HG03108 (cell line): ENCODE results near the gene GPHN.
"Not testable (repeated sequence)": the region's sequence is repeated elsewhere in the genome, so short reads cannot be mapped to it uniquely, and the experiment has no call there.

Experiments
- ATAC-seq: cut with Tn5 transposase; IDR thresholded peaks from one replicate; pipeline ENCODE4 v1.9.1; 2021; ENCODE audit warnings: moderate library complexity; ENCODE audit not compliant: unreplicated experiment

The GPHN gene

DNA sequence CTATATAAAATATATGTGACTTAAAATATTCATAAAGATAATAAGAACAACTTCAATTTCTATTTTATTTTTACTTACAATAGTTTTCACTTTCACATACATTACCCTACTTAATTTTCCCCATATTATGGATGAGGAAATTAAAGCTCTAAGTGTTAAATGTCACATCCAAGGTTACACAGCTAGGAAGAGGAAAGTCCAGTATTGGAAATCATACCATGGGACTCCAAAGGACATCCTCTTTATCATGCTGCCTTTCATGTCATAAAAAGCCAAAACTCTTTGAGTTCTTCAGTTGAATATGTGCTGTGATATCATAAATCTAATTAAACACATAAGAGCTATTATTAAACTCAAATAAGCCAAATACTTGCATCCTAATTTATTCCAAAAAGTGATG lies 508.9 kb downstream of the GPHN start:
- no peak for ATAC-seq

- ATAC-seq = no peak
Measured at GRCh38 chr14:67018720-67019119, 510.8 kb downstream of the GPHN start.

DNA sequence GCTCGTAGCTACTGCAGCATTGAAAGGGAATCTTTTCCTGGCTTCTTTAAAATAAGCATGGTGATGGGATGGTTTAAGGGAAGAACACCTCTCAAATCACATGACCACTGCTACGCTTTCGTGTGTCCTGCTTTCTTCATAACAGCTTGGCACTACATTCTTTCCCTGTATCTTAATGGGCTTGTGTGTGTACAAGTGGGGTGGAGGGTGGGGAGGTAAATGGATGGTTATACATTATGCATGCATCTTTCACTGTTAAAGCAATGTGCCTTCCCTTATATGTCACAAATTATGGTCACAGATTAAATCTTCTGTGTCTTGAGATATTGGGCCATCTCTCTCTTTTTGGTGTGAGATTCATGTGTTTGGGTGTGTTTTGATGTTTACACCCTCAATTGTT lies 511.8 kb downstream of the GPHN start:
- ATAC-seq = no peak

GRCh38 chr14:67031920-67032774 lies 524.2 kb downstream of the GPHN start:
- no peak for ATAC-seq

- no peak for ATAC-seq
Measured at GRCh38 chr14:67045440-67045839, 537.5 kb downstream of the GPHN start.

DNA sequence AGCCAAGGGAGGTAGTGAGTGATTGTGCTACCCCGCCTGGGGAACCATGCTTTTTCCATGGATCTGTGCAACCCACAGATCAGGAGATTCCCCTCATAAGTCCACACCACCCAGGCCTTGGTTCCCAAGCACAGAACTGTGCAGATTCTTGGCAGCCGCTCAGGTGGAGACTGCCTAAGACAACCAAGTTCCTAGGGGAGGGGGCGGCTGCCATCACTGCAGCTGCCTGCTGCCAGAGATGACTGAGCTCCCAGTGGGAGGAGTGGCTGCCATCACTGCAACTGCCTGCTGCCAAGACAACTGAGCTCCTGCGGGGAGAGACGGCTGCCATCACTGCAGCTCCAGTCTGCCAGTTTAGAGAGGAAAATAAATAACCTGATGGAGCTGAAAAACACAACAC lies 542.9 kb downstream of the GPHN start:
- ATAC-seq = no peak

DNA sequence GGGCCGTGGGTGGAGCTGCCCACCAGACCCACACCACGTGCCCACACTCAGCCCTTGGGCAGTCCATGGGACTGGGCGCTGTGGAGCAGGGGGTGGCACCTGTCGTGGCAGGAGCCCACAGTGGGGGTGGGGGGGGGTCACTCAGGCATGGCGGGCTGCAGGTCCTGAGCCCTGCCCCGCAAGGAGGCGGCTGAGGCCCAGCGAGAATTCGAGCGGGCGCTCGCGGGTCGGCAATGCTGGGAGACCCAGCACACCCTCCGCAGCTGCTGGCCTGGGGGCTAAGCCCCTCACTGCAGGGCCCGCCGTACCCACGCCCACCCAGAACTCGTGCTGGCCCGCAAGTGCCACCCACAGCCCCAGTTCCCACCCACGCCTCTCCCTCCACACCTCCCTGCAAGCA lies 548.7 kb downstream of the GPHN start:
- no peak for ATAC-seq

DNA sequence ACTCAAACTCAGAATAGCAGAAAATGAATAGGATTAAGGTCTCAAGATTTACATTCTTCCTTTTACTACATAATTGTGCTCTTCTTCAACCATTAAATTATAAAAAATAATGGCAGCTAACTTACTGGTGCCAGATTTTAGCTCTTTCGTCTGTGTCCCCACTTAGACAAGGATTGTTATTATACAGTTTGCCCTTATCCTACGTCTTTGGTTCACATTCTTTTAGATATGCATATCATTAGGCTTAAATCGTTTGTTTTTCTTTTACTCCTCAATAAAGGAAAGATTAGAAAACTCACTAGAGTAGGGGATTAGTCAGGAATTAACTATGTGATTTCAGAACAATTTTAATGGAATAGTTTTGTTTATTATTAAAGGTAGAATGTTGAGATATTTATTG lies 551.6 kb downstream of the GPHN start:
- no peak for ATAC-seq

- ATAC-seq = no peak
Measured at GRCh38 chr14:67060546-67060945, 552.6 kb downstream of the GPHN start.

- ATAC-seq = not testable (repeated sequence)
Measured at GRCh38 chr14:67067070-67067814, 559.3 kb downstream of the GPHN start.

DNA sequence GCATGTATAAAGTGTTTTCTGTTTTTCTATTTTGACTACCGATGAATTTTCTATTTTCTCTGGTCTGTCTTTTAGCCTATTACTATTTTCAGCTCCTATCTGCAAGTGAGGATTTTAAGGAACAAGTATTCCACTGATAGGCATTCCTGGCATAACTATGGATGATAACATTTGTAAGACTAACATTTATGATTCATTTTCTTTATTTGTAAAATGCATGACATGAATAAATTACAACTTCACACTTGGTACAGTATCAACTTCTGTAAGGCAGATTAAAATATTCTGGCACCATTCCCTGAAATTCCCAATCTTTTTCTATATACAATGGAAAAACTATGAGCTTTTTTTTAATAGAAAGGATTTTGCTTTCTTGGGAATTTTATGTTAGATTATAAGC lies 560.3 kb downstream of the GPHN start:
- ATAC-seq = no peak

DNA sequence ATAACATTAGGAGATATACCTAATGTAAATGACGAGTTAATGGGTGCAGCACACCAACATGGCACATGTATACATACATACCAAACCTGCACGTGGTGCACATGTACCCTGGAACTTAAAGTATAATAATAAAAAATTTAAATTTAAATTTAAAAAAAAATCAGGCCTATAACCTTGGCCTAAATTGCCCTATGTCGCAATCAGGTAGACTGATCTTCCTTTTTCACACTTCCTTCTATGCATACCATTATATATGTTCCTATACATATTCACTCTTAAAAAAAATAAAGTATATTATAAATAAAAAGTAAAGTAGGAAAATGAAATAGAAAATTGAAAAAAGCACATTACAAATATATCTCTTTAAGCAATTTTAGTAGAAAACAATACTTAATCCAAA lies 563.6 kb downstream of the GPHN start:
- no peak for ATAC-seq

GRCh38 chr14:67077921-67078320 lies 570.0 kb downstream of the GPHN start:
- ATAC-seq = no peak

- ATAC-seq = no peak
Measured at GRCh38 chr14:67079846-67080245, 571.9 kb downstream of the GPHN start.

DNA sequence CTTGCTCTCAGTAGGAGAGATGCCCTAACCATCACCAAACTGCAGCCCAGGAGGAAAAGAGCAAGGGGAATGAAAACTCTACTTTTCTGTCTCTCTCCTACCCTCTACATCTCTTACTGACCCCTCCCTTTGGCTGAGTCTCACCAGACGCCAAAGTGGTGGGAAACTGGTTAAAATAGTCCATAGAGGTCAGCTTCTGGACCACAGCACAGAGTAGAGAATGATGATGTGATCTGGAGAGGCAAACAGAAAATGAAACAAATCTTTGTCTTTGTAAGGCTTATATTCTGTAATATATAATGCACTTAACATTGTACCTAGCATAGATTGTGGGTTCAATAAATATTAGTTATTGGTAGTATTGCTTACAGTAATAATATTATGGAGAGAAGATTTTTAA lies 600.3 kb downstream of the GPHN start:
- ATAC-seq = no peak

DNA sequence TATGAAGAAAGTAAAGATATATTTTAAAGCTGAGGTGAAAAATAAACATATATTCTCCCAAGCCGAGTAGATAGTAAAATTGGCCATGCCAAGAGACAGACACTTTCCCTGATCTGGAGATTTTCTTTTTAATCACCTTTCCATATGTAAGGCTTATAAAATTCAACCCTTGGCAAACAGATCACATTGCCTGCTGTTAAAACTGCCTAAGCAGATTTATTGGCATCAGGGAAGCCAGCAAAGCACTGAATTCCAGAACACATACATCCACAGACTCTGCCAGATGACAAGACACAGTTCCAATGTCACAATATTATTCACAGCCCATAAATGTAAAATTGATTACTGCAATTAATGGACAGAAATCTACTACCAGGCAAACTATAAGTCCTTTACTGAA lies 603.1 kb downstream of the GPHN start:
- ATAC-seq = no peak

- no peak for ATAC-seq
Measured at GRCh38 chr14:67112344-67112743, 604.4 kb downstream of the GPHN start.

DNA sequence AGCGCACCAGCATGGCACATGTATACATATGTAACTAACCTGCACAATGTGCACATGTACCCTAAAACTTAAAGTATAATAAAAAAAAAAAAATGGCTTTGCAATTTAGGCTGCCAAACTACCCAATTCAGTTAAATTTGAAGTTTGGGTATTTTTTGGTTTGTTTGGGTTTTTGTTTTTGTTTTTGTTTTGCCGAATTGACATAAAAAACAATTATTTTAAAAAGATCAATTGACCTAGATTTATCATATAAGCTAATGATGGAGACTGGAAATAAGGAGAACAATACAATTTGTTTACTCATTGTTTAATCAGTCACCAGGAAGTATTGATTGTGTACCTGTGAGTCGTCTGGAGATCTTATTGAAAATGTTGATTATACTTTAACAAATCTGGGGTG lies 619.2 kb downstream of the GPHN start:
- ATAC-seq = no peak

- ATAC-seq = no peak
Measured at GRCh38 chr14:67129768-67130167, 621.8 kb downstream of the GPHN start.

DNA sequence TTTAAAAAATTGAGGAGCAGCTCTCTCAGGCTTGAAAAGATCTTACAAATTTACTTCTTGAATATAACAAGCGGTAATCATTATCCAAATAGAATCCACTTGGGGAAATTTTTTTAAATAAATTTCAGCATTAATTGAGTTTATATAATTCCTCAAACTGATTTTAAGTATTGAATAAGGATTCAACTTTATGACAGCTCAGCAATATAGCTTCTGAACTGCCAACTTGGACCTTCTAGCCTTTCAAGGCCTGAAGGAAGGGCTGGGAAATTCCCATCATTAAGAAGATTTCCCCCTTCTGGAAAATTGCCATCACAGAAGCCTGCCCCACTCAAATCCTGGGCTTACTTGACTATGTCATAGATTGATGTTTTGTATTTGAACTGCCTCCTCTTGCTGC lies 623.7 kb downstream of the GPHN start:
- no peak for ATAC-seq

DNA sequence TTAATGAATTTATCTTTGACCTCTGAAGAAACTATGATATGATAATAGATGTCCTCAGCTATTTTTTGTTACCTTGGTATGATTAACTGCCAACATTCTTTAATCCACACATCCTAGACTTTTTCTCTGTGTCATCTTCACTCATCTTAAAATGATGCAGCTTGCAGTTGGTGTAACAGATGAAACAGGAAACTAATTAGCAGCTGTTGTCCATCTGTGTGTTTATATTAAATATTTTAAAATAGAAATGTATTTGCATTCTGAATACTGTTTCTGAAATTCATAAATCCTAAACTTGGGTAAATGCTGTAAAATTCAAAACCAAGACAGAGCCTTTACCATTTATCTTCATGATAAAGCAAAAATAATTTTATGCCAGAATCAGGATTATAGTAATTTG lies 625.2 kb downstream of the GPHN start:
- ATAC-seq = no peak
